Measurements from ENCODE around the gene DSP. TPM values are rescaled to one million over a fixed set of nuclear protein-coding genes. Genes with fewer than 3 reads are reported as not detected.

DSP gene
- total and polyA plus RNA-seq, 10 of the 15 experiments (the other 5 are each of a cell fraction or from before 2014, with no cell fraction given), result under 0.01 to 0.36 (median 0.04) TPM; not detected in 4

GRCh38 chr6:7526755-7527154 is 14.7 kb upstream of the DSP start:
- Histone ChIP-seq H4K20me1 (ENCODE audit: control insufficient read depth, insufficient read depth) (no peaks in the 10 kb centered on the region), H3K36me3 (ENCODE audit: control insufficient read depth in 2 of 2, insufficient read depth in 2 of 2, low read length in 1 of 2) (no peaks in the 10 kb centered on the region), H3K79me2 (ENCODE audit: control insufficient read depth, insufficient read depth, low read length) (no peaks in the 10 kb centered on the region), H3K9ac (ENCODE audit: control insufficient read depth, insufficient read depth, low read length) (no peak overlapping the region), H3K9me3 (replicated peaks; ENCODE audit: control insufficient read depth, insufficient read depth, low read length) (no peaks in the 10 kb centered on the region), H2AFZ (ENCODE audit: control insufficient read depth, low read depth, low read length) (no peak overlapping the region), H3K27ac (ENCODE audit: control insufficient read depth, insufficient read depth) (no peak overlapping the region), H3K27me3 (replicated peaks in 1 of 2; ENCODE audit: control insufficient read depth in 2 of 2, insufficient read depth in 2 of 2, low read length in 1 of 2) (no peaks in the 10 kb centered on the region; a peak in 1 of 4 replicates), H3K4me2 (ENCODE audit: control insufficient read depth, insufficient read depth) (no peak overlapping the region), H3K4me1 (ENCODE audit: control insufficient read depth, insufficient read depth, low read length) (no peaks in the 10 kb centered on the region), H3K4me3 (no peak overlapping the region)
- CTCF ChIA-PET, result no interaction called here
- intact Hi-C loops (cut with micrococcal nuclease; ENCODE audit: unreplicated experiment), result no loop called here
- DNase-seq (ENCODE audit: low read depth, low spot score) (no peak), ATAC-seq (no peak), FAIRE-seq (no peak)
- WGBS (ENCODE audit: insufficient coverage, insufficient replicate concordance, low lambda C conversion rate, missing lambda C conversion rate), result 24% methylated on average over 11 of the region's 11 CpGs
- TF ChIP-seq MYC (IDR thresholded peaks at IDR 0.05; ENCODE audit: insufficient read depth, insufficient read length, insufficient replicate concordance, low read length, severe bottlenecking), result no peak
- no peak for TF ChIP-seq NR2C2 (IDR thresholded peaks at IDR 0.05; ENCODE audit: borderline replicate concordance, control insufficient read depth, insufficient read length, low read depth)
- TF ChIP-seq NR2F1 (conservative IDR thresholded peaks at IDR 0.05), result no peak
- TF ChIP-seq YY1 (IDR thresholded peaks at IDR 0.05; ENCODE audit: low read depth, low read length), result no peak
- TF ChIP-seq PAX8 (IDR thresholded peaks at IDR 0.05), result no peak
- no peak for TF ChIP-seq USF1 (IDR thresholded peaks at IDR 0.05; ENCODE audit: borderline replicate concordance, extremely low read length, insufficient read depth, low read depth, low read length)
- TF ChIP-seq FOS (IDR thresholded peaks at IDR 0.05; ENCODE audit: borderline replicate concordance, extremely low read depth, insufficient read length), result no peak
- TF ChIP-seq EP300 (IDR thresholded peaks at IDR 0.05; ENCODE audit: borderline replicate concordance in 1 of 2, control insufficient read depth in 1 of 2, low read depth in 2 of 2, low read length in 2 of 2), result no peak
- TF ChIP-seq IRF3 (IDR thresholded peaks at IDR 0.05), result no peak
- TF ChIP-seq IKZF2 (IDR thresholded peaks at IDR 0.05), result no peak
- TF ChIP-seq MTA3 (IDR thresholded peaks at IDR 0.05; ENCODE audit: borderline replicate concordance, low read length), result no peak
- TF ChIP-seq PML (IDR thresholded peaks at IDR 0.05; ENCODE audit: low read length), result no peak
- TF ChIP-seq MYB (IDR thresholded peaks at IDR 0.05; ENCODE audit: borderline replicate concordance, low read depth, low read length), result no peak
- TF ChIP-seq POLR2AphosphoS2 (IDR thresholded peaks at IDR 0.05; ENCODE audit: low read depth, low read length), result no peak
- TF ChIP-seq BACH1 (IDR thresholded peaks at IDR 0.05; ENCODE audit: borderline replicate concordance), result no peak
- in situ Hi-C loops (cut with MboI), result no loop called here
- POLR2A ChIA-PET, result no interaction called here
- BruUV-seq (replicated peaks), result no TSS peak
- SMC1A ChIA-PET (ENCODE audit: uncharacterized antibody, unreplicated experiment), result no interaction called here
- RAD21 ChIA-PET (ENCODE audit: unreplicated experiment), result no interaction called here
